NCI-H2029 (cell line): ENCODE data around the gene NPW.

Experiments used
- DNase-seq: peaks from one replicate; lab custom pipeline; 2025; lab: John Stamatoyannopoulos, UW

Gene NPW

DNA sequence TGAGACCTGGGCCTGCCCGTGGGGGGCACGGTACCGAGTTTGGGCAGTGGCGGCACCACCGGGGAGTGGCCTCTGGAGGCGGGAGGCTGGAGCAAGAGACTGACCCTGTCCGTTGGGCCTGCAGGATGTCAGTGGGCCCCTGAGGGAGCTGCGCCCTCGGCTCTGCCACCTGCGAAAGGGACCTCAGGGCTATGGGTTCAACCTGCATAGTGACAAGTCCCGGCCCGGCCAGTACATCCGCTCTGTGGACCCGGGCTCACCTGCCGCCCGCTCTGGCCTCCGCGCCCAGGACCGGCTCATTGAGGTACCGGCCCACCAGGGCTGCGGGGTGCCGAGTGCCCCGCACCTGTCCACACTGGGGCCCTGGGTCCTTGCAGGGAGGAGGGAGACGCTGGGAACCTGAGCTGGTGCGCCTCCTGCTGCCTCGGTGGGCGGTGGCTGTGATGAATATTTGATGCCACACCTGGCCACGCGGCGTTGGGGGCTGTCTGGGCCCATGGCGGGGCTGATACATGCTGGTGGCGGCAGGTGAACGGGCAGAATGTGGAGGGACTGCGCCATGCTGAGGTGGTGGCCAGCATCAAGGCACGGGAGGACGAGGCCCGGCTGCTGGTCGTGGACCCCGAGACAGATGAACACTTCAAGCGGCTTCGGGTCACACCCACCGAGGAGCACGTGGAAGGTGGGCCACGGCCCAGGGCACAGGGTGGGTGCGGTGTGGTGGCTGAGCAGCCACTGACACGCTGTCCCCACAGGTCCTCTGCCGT, 16.8 kb downstream of the NPW start:
- no peak for DNase-seq

DNA sequence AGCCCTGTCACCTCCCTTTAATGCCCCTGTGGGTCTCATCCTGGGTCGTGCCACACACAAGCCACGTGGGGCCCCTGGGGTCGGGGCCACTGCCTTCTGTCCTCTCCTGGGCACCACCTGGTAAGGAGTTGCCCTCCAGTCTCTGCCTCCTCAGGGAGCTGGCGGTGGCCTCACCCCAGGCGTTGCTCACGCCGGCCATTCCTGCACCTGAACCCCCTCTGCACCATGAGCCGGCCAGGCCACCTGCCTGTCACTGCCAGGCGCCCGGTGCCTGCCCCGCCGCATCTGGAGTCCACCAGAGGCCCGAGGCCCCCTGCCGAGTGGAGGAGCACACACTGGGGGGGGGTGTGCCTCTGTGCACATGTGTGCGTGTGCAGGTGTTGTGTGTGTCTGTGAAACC, 17.5 kb downstream of the NPW start:
- DNase-seq = no peak

DNA sequence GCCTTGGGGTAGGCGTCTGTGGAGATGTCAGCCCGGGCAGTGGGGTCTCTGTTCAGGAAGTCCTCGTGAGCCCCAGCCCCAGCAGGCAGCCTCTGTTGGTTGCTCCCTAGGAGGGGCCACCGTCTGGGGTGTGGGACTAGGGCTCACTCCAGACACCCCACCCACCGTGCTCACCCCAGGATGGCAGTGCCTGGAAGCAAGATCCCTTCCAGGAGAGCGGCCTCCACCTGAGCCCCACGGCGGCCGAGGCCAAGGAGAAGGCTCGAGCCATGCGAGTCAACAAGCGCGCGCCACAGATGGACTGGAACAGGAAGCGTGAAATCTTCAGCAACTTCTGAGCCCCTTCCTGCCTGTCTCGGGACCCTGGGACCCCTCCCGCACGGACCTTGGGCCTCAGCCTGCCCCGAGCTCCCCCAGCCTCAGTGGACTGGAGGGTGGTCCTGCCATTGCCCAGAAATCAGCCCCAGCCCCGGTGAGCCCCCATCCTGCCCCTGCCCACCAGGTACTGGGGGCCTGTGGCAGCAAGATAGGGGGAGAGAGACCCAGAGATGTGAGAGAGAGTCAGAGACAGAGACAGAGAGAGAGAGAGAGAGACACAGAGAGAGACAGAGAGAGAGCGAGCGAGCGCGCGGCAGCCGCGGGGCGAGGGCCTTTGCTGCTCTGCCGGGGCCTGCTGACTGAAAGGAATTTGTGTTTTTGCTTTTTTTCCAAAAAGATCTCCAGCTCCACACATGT, 18.2 kb downstream of the NPW start:
- DNase-seq = no peak

DNA sequence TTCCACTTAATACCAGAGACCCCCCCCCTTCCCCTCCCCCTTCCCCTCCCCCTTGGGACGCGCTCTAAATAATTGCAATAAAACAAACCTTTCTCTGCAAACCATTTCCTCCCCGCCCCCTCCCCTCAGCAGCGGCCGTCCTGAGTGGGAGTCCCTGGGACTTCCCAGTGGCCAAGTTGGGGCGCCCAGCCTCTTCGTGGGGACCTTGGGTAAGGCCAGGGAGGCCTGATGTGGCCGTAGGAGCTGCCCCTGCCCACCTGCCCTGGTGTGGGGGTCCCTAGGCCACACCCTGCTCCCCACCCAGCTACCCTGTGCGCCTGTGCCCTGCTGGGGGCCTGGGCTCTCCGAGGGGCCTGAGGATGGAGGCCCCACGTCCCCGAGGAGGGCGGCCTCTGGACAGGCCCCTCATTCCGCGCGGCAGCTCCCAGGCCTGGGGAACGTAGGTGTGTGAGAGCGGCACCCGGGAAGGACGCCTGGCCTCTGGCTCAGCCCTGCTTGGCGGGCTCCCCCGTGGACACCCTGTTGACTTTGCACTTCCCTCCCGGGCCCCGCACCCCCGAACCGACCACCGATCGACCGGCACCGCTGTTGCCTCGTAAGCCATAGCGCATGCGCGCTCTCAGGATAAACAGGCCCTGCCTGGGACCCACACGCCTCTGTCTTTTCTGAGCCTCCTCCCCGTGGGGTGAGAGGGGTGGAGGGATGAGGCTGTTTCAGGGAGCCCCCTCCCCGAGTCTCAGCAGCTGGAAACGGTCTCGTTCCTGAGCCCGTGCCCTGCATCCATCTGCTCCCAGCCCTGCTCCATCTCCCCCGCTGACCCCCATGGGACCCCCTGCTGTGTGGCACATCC, 19.0 kb downstream of the NPW start:
- DNase-seq = no peak

GRCh38 chr16:2039274-2040031, 19.9 kb downstream of the NPW start:
- peak; percentile 78 for DNase-seq

GRCh38 chr16:2040041-2040786, 20.6 kb downstream of the NPW start:
- no peak for DNase-seq

DNA sequence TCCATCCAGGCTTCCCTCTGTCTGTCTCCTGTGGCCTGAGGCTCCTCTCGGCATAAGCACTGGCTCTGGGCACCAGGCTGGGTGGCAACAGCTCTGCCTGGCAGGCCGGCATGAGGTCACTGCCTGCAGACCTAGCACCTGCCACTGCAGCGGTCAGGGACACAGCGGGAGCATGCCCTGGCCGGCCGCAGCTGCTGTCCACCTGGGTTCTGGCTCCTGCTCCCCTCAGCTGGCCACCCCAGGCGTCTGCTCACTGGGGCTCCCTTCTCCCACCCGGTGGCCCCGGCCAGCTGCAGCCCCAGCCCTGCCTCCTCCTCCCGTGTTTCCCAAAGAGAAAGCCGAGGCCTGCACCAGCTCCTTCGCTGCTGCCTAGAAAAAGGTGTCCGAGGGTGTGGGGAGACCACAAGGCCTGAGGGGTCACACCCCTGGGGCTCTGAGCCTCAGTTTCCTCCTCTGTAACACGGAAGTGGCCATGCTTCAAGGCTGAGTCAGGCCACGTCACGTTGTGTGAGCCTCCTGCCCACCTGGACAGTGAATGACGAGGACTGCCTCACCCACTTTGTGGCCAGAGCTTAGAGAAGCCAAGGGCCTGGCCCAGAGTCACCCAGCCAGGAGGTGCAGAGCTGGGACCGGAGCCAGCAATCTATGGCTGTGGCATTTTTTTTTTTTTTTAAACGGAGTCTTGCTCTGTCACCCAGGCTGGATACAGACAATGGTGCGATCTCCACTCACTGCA, 21.4 kb downstream of the NPW start:
- DNase-seq = peak; percentile 71

DNA sequence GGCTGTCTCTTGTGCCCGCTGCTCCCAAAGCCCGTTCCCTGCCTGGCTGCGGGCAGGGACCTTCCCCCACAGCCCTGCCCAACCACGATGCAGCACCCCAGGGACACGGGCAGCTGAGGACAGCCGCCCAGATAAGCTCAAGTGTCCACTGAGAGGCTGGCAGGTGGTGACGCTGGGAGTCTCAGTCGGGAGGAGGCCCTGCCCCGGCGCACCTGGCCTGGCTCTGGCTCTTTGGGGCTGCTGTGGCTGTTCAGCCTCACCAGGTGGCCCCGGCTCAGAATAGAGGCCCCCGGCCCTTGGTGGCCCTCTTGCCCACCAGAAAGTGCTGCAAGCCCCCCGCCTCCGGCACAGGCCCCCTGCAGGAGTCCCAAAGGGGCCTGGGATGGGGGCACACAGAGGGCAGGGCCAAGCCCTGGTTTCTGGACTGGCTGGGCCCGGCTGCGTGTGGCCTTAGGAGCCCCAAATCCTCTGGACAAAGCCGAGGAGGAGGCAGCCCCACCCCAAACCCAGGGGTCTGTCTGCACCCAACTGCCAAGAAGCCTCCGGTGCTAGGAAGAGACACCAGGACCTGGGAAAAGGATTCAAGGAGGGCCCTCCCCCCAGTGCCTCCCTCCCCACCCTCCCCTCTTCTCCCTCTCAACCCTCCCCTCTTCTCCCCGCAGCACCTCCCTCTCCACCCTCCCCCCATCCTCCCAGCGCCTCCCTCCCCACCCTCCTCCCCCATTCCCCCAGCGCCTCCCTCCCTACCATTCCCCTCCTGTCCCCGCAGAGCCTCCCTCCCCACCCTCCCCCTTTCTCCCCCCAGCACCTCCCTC, 22.8 kb downstream of the NPW start:
- peak; percentile 90 for DNase-seq

DNA sequence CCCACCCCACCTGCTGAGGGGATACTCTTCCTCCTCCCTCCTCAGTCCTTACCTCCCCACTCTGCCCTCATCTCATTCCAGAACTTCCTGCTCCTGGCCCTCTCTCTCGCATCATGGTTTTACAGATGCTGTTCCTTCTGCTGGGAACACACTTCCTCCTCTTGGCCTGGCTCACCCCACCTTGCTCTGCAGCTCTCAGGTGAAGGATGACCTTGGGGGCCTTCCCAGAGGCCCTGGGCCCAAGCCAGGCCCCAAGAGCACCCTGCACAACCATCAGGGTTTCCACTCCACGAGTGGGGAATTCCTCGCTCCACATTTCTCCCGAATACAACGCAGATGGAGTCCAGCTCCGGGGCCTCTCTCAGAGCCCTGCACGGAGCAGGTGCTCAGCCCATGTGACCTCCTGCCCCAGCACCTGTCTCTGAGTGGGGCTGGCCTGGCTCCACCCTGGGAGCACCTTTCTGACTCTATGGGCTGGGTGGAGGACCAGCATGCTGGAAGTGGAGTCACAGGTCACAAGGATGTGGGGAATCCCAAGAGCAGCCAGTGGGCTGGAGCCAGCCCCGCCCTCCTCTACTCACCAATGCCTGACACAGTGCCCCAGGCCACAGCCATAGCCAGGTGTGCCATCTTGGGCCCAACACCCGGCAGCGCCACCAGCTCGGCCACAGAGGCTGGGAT, 23.5 kb downstream of the NPW start:
- peak; percentile 88 for DNase-seq

- peak; percentile 83 for DNase-seq
Observed at GRCh38 chr16:2043667-2044451, 24.3 kb downstream of the NPW start.

DNA sequence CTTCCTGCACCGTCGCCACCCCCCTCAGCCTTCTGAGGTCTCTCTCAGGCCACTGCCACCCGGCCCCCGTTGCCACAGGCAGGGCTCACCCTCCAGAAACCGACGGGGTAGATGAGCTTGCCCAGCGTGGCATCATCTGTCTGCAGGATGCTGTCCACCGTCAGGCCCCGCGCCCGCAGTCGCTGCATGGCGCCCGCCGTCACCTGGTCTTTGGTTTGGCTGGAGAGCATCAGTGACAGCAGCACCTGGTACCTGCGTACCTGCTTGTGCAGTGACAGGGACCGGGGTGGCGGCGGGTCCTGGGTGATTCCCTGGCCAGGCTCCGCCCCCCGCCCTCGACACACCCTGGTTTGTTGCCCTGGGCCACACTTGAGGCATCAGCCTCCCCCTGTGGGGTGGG, 25.0 kb downstream of the NPW start:
- DNase-seq = no peak

- DNase-seq = no peak
Observed at GRCh38 chr16:2045965-2046892, 26.6 kb downstream of the NPW start.

- DNase-seq = peak; percentile 64
Observed at GRCh38 chr16:2046893-2047329, 27.3 kb downstream of the NPW start.

GRCh38 chr16:2047330-2048115, 27.9 kb downstream of the NPW start, which contains the start of the genes NTHL1 and TSC2:
Gene NTHL1 (minus strand): TSS chr16:2047834. CDS start chr16:2047823, 11 bp downstream.
Gene TSC2 (plus strand): TSS chr16:2047985. CDS start chr16:2048616, 631 bp downstream.
- peak; percentile 91 for DNase-seq

DNA sequence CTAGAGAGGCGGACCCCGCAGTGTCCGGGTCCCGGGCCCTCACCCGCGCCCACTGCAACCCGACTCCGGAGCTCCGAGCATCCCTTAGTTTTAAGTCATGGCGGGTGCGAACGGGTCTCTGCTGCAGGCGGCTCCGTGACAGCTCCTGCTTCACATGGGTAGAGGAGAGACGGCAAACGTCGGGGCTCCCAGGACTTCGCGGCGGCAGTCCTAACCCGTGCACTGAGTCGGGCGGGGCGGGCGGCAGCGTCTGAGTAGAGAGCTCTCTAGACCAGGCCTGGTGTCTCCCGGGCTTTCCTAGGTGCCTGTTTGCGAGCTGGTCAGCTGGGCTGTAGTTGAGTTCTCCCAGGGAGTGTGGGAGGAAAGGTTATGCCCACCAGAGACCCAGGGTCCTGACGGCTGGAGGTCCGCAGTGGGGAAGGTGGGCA, 28.5 kb downstream of the NPW start:
- DNase-seq = no peak

DNA sequence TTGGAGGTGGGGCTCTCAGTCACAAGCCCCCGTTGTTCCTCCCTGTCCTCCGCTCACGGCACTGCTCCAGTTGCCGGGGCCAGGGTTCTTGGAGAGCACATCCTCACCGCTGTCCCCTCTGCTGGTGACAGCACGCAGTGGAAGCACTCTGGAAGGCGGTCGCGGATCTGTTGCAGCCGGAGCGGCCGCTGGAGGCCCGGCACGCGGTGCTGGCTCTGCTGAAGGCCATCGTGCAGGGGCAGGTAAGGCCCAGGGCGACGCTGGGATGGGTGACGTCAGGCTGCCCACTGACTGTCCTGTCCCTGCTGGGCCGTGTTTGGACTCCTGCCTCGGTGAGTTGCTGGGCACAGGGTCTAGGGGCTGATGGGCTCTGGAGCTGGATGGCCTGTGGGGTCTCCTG, 33.6 kb downstream of the NPW start:
- no peak for DNase-seq
